ENCODE measurements around the gene TSC22D3. TPM values are rescaled to one million over a fixed set of nuclear protein-coding genes. Genes with fewer than 3 reads are reported as not detected.

TSC22D3 gene
- polyA plus RNA-seq, 1 donor: 75.5 TPM

- Histone ChIP-seq H3K9me3 (ENCODE audit: control insufficient read depth, low read depth, low read length) (no peaks in the 10 kb centered on the region), H3K27ac (ENCODE audit: low read length) (no peak overlapping the region), H3K36me3 (ENCODE audit: control insufficient read depth, insufficient read depth, low read length) (no peaks in the 10 kb centered on the region), H3K4me3 (ENCODE audit: low read length) (no peak overlapping the region), H3K27me3 (ENCODE audit: control insufficient read depth, insufficient read depth, low read length) (no peaks in the 10 kb centered on the region), H3K4me1 (ENCODE audit: control insufficient read depth, insufficient read depth, low read length) (no peaks in the 10 kb centered on the region)
- no peak for DNase-seq
- WGBS (ENCODE audit: insufficient coverage, low lambda C conversion rate): no CpG with 5 or more reads among the region's 4 CpGs
Measured at GRCh38 chrX:107723511-107723910, 52.1 kb downstream of the TSC22D3 start.

- H3K27ac ChIP-seq (ENCODE audit: low read length): no peak overlapping the region
- 86% methylated on average over 1 of the region's 5 CpGs for WGBS (ENCODE audit: insufficient coverage, low lambda C conversion rate)
Measured at GRCh38 chrX:107721966-107722707, 53.5 kb downstream of the TSC22D3 start.

GRCh38 chrX:107721318-107721717, 54.3 kb downstream of the TSC22D3 start:
- WGBS (ENCODE audit: insufficient coverage, low lambda C conversion rate): no CpG with 5 or more reads among the region's 9 CpGs
- Histone ChIP-seq H3K9me3 (ENCODE audit: control insufficient read depth, low read depth, low read length) (no peaks in the 10 kb centered on the region), H3K36me3 (ENCODE audit: control insufficient read depth, insufficient read depth, low read length) (no peaks in the 10 kb centered on the region), H3K27me3 (ENCODE audit: control insufficient read depth, insufficient read depth, low read length) (no peaks in the 10 kb centered on the region), H3K27ac (ENCODE audit: low read length) (no peak overlapping the region), H3K4me3 (ENCODE audit: low read length) (no peak overlapping the region), H3K4me1 (ENCODE audit: control insufficient read depth, insufficient read depth, low read length) (peaks cover 13% of the 10 kb centered on the region)
- DNase-seq: no peak

More at GRCh38 chrX:107721966-107722707, 53.5 kb downstream of the TSC22D3 start:
- Histone ChIP-seq H3K4me3 (ENCODE audit: low read length) (no peak overlapping the region), H3K4me1 (ENCODE audit: control insufficient read depth, insufficient read depth, low read length) (peaks cover 11% of the 10 kb centered on the region), H3K27me3 (ENCODE audit: control insufficient read depth, insufficient read depth, low read length) (no peaks in the 10 kb centered on the region), H3K36me3 (ENCODE audit: control insufficient read depth, insufficient read depth, low read length) (no peaks in the 10 kb centered on the region), H3K9me3 (ENCODE audit: control insufficient read depth, low read depth, low read length) (no peaks in the 10 kb centered on the region)
- no peak for DNase-seq

GRCh38 chrX:107718156-107718621, 57.4 kb downstream of the TSC22D3 start:
- Histone ChIP-seq H3K27ac (ENCODE audit: low read length) (no peak overlapping the region), H3K36me3 (ENCODE audit: control insufficient read depth, insufficient read depth, low read length) (peaks cover 13% of the 10 kb centered on the region), H3K9me3 (ENCODE audit: control insufficient read depth, low read depth, low read length) (no peaks in the 10 kb centered on the region), H3K4me1 (ENCODE audit: control insufficient read depth, insufficient read depth, low read length) (peaks cover 21% of the 10 kb centered on the region), H3K4me3 (ENCODE audit: low read length) (no peak overlapping the region), H3K27me3 (ENCODE audit: control insufficient read depth, insufficient read depth, low read length) (no peaks in the 10 kb centered on the region)
- DNase-seq: peak; percentile 71 to 74
- WGBS (ENCODE audit: insufficient coverage, low lambda C conversion rate): no CpG with 5 or more reads among the region's 3 CpGs

GRCh38 chrX:107716816-107717700, 58.5 kb downstream of the TSC22D3 start:
- peak overlapping the region; percentile 95 for H3K27ac ChIP-seq (ENCODE audit: low read length)
- H3K27me3 ChIP-seq (ENCODE audit: control insufficient read depth, insufficient read depth, low read length): no peaks in the 10 kb centered on the region
- H3K4me1 ChIP-seq (ENCODE audit: control insufficient read depth, insufficient read depth, low read length): peaks cover 26% of the 10 kb centered on the region
- WGBS (ENCODE audit: insufficient coverage, low lambda C conversion rate): no CpG with 5 or more reads among the region's 29 CpGs
- peaks cover 16% of the 10 kb centered on the region for H3K36me3 ChIP-seq (ENCODE audit: control insufficient read depth, insufficient read depth, low read length)
- peak; percentile 74 to 82 for DNase-seq
- H3K9me3 ChIP-seq (ENCODE audit: control insufficient read depth, low read depth, low read length): no peaks in the 10 kb centered on the region
- peak overlapping the region; percentile 91 for H3K4me3 ChIP-seq (ENCODE audit: low read length)

- peak in 1 of 2 donors; percentile 38 for DNase-seq
- H3K27me3 ChIP-seq (ENCODE audit: control insufficient read depth, insufficient read depth, low read length): no peaks in the 10 kb centered on the region
- H3K4me3 ChIP-seq (ENCODE audit: low read length): peak overlapping the region; percentile 91
- H3K27ac ChIP-seq (ENCODE audit: low read length): peak overlapping the region; percentile 95
- H3K9me3 ChIP-seq (ENCODE audit: control insufficient read depth, low read depth, low read length): no peaks in the 10 kb centered on the region
- peaks cover 32% of the 10 kb centered on the region for H3K4me1 ChIP-seq (ENCODE audit: control insufficient read depth, insufficient read depth, low read length)
- H3K36me3 ChIP-seq (ENCODE audit: control insufficient read depth, insufficient read depth, low read length): peaks cover 16% of the 10 kb centered on the region
- WGBS (ENCODE audit: insufficient coverage, low lambda C conversion rate): no CpG with 5 or more reads among the region's 52 CpGs
Measured at GRCh38 chrX:107716118-107716684, 59.4 kb downstream of the TSC22D3 start.

GRCh38 chrX:107715331-107716117, 60.1 kb downstream of the TSC22D3 start:
- Histone ChIP-seq H3K4me3 (ENCODE audit: low read length) (peak overlapping the region; percentile 91), H3K4me1 (ENCODE audit: control insufficient read depth, insufficient read depth, low read length) (peaks cover 38% of the 10 kb centered on the region), H3K27ac (ENCODE audit: low read length) (peak overlapping the region; percentile 95), H3K9me3 (ENCODE audit: control insufficient read depth, low read depth, low read length) (no peaks in the 10 kb centered on the region), H3K36me3 (ENCODE audit: control insufficient read depth, insufficient read depth, low read length) (peaks cover 16% of the 10 kb centered on the region), H3K27me3 (ENCODE audit: control insufficient read depth, insufficient read depth, low read length) (no peaks in the 10 kb centered on the region)
- peak; percentile 41 to 66 for DNase-seq
- no CpG with 5 or more reads among the region's 15 CpGs for WGBS (ENCODE audit: insufficient coverage, low lambda C conversion rate)

GRCh38 chrX:107714206-107714891, 61.2 kb downstream of the TSC22D3 start:
- Histone ChIP-seq H3K27me3 (ENCODE audit: control insufficient read depth, insufficient read depth, low read length) (no peaks in the 10 kb centered on the region), H3K4me1 (ENCODE audit: control insufficient read depth, insufficient read depth, low read length) (peaks cover 43% of the 10 kb centered on the region), H3K9me3 (ENCODE audit: control insufficient read depth, low read depth, low read length) (no peaks in the 10 kb centered on the region), H3K36me3 (ENCODE audit: control insufficient read depth, insufficient read depth, low read length) (peaks cover 16% of the 10 kb centered on the region), H3K4me3 (ENCODE audit: low read length) (no peak overlapping the region), H3K27ac (ENCODE audit: low read length) (no peak overlapping the region)
- WGBS (ENCODE audit: insufficient coverage, low lambda C conversion rate): no CpG with 5 or more reads among the region's 9 CpGs
- no peak for DNase-seq

GRCh38 chrX:107713543-107714205, 61.9 kb downstream of the TSC22D3 start:
- no peak for DNase-seq
- Histone ChIP-seq H3K27me3 (ENCODE audit: control insufficient read depth, insufficient read depth, low read length) (no peaks in the 10 kb centered on the region), H3K4me1 (ENCODE audit: control insufficient read depth, insufficient read depth, low read length) (peaks cover 49% of the 10 kb centered on the region), H3K4me3 (ENCODE audit: low read length) (no peak overlapping the region), H3K9me3 (ENCODE audit: control insufficient read depth, low read depth, low read length) (no peaks in the 10 kb centered on the region), H3K27ac (ENCODE audit: low read length) (peak overlapping the region; percentile 97), H3K36me3 (ENCODE audit: control insufficient read depth, insufficient read depth, low read length) (peaks cover 16% of the 10 kb centered on the region)
- no CpG with 5 or more reads among the region's 9 CpGs for WGBS (ENCODE audit: insufficient coverage, low lambda C conversion rate)
